ENCODE measurements around the gene CDH22.

CDH22 gene

DNA sequence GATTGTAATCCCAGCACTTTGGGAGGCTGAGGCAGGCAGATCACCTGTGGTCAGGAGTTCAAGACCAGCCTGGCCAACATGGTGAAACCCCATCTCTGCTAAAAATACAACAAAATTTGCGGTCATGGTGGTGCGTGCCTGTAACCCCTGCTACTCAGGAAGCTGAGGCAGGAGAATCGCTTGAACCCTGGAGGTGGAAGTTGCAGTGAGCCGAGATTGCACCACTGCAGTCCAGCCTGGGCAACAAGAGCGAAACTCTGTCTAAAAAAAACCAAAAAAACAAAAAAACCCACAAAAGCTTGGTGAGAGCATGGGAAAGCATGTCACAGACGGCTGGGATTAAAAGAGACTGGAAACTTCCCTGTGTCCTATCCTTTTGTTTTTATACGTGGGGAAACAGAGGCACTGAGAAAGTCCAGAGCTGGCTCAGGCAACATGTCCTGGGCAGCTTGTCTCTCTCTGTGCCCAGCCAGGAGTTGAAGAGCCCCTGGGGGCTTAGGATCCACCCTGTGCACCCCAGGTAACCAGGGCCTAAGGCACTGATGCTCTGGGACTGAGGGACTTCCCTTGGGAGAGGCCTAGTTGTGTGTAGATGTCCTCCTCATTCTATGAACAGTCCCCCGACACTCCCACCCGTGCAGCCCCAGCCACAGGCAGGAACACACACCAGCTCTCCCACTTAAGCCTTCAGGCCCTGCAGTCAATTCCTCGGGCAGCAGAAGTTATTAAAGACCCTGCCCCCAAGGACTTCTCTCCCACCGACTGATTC lies 174.2 kb downstream of the CDH22 start:
- no peak for DNase-seq

DNA sequence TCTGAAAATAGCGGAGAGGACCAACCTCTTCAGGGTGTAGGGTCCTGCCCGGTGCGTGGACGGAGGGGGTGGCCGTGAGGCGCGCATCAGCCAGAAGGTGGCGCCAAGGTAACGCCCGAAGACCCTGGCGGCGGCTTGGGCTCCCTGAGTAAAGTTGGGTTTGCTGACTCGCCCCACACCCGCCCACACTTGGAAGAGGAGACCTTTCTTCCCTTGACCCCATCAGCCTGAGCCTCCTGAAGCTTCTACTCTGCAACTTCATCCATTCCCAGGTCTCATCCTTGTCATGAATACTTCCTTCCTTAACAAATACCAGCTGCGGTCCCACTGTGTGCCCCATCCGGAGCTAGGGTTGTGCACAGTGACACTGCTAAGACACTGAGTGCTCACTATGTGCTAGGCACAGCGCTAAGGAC lies 175.6 kb downstream of the CDH22 start:
- DNase-seq: peak; percentile 68 to 77

DNA sequence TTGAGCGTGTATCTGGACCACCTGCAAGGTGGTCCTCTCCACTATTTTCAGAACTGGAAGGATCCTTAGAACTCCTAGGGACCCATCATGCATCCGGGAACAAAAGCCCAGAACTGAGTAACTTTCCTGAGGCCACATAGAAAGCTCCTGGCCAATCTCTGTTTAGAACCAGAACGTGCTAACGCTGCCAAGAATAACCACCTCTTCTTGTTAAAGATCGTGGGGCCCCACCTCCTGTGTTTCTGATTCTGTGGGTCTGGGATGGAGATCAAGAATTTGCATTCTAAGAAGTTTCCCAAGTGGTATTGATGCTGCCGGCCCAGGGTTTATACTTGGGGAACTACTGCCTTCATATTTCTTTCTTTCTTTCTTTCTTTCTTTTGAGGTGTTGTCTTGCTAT lies 176.9 kb downstream of the CDH22 start:
- DNase-seq: no peak

DNA sequence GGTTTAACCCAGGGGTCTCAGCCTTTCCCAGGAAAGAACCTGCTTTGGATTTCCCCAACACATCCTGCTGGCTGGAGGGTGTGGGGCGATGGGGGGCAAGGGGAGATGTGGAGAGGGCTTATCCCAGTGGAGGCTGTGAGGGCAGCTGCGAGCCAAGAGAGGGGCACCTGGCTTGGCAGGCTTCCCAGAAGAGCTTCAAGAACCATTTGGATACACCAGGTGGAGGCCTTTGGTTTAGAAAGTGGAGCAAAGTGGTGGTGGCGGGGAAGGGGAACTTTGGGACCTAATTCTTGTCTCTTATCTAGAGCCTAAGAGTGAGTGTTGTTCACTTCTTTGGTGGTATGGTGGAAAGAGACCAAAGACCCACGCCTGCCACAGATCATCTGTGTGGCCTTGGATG lies 177.8 kb downstream of the CDH22 start:
- DNase-seq: no peak

DNA sequence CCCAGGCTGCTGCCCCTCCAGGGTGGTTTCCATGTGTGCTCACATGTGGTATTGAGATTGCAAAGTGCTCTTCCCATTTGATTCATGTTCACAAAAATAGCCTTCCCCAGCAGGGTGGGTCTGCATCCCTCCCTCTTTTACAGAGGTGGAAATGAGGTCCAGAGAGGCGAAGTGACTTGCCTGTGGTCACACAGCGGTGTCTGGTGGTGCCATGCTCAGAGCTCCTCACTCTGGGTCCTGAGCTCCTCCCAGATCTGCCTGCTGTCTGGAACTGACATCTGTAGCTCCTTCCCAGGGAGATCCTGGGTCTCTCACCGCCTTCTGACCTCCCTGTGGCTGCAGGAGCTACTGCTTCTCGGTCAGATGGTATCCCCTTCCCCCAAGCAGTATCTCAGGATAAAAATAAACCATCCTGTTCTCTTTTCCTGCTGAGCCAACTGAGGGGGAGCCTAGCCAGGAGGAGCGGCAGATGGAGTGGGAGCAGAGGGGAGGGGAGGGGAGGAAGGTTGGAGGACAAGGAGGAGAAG lies 178.3 kb downstream of the CDH22 start:
- no peak for DNase-seq

DNA sequence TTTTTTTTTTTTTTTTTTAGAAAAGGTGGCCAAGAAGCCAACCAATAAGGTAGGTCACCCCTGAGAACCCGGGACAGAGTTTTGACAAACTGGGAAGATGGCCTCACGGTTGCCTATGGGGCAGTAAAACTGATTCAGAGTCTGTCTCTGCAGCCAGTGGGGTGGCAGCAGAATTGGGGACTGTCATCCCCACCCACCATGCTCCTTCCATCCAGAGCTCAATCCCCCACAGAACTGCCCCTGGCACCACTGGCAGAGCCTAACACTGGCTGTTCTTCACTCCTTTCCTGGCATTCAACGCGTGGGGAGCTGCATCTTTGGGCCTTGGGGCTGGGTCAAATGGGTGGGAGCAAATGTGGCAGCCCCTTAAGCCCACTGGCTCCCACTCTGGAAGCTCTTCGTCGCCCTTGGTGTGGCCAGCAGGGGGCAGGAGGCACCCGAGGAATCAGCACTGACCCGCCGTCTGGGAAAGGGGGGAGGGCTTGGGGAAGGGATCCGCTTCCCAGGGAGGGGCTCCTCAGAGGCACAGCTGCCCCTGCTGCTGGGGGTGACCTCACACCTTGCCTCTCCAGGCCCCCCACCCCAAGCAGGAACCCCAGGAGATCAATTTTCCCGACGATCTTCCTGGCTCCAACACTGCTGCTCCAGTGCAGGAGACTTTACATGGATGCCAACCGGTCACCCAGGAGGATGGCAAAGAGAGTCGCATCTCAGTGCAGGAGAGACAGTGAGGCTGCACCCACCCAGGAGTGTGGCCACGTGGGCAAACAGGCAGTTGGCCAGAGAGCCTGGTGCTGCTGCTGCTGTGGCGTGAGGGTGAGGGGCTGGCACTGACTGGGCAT lies 179.8 kb downstream of the CDH22 start:
- DNase-seq: peak in 1 of 2 donors; percentile 30

DNA sequence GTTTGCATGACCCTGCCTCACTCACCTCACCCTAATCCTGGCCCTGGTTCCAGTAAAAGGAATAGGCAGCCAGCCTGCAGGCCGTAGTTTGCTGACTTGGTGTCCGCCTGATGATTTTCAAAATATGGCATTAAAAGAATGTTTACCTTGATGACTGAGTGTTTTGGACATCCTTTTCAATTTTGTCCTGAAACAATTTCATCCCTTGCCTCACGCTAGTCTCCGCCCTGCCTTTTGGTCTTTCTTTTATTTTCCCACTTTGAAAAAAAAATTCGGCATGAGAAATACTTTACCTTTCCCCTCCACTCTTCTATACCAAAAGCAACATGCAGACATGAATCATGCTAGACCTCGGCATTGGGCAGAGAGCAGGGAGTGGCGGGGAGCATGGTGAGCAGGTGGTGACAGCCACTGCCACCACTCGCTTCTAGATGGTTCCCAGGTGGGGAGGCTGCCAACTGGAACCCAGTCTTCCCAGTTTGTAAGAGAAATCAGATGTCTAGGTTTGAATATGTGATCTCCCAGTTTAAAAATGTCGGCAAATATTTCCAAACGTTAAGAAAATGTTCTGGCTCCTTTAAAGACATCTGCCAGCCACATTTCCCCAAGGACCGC lies 180.8 kb downstream of the CDH22 start:
- DNase-seq: no peak

DNA sequence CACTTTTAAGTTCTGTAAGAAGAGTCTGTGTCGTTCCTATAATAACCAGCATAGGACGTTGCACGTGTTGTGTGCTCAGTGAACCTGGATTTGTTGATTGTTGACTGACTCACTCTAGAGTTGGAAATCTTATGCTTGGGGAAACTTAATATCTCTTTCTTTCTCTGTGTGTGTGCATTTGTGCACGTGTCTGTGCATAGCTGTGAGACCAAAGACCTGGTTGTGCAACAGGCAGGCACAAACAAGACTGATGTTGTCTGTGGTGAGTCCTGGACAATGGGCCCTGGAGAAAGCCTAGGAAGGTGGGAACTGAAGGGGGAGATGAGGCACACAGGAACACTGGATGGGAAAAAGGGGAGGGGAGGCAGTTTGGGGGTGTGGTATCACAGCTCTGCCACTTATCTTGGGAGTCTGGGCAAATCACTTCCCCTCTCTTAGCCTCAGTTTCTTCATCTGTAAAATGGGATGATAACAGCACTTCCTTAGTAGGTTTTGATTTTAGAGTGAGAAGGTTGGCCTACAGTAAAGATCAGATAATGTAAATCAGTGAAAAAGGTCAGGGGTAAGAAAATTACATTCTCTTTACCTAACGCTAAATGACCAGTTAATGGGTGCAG lies 181.8 kb downstream of the CDH22 start:
- DNase-seq: no peak
